ENCODE data around the gene ADORA2A. TPM values are rescaled to one million over a fixed set of nuclear protein-coding genes. Genes with fewer than 3 reads are reported as not detected.

ADORA2A gene
- total and polyA plus RNA-seq, 10 of the 15 experiments (the other 5 are each of a cell fraction or from before 2014, with no cell fraction given), result 0.69 to 31.2 (median 18.3) TPM

DNA sequence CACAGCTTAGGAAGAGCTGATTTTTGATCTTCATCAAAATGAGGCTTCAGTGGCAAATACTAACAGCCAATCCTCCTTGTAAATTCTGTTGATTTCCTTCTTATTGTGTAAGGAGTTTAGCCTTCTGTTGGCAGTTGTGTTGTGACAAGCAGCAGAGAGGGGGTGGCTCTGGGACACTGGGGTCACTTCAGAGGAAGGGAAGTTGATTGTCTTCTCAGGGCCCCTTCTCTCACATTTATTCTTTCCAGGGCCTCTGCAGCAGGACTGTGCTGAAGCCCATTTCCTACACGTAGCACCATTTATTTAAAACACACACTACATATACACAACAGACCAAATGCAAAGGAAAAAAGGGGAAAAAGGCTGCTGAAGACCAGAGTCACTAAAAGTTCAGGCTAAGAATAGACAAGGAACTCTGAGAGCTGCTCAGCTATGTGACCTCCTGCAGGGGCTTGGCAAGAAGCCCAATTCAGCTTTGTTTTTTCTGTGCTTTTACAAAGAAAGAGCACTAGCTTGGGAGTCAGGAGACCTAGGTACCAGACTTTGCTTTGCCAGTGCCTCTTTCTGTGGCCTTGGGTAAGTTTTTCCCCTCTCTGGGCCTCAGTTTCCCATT, 39.4 kb downstream of the ADORA2A start:
- ChIA-PET RAD21 (ENCODE audit: unreplicated experiment) (interaction anchor here (1.2 kb wide), 1 partner anchor 29 kb away, joined by 3 read pairs; no protein-coding TSS in a partner anchor), POLR2A (interaction anchor here (0.7 to 2.2 kb wide), 2 partner anchors 11 to 232 kb away, joined by 3 to 7 read pairs; no protein-coding TSS in a partner anchor), CTCF (interaction anchor here (0.6 to 1.6 kb wide), 5 partner anchors 9 to 37 kb away, joined by 3 to 5 read pairs (median 3); no protein-coding TSS in a partner anchor), SMC1A (ENCODE audit: uncharacterized antibody, unreplicated experiment) (interaction anchor here (1.1 to 1.6 kb wide), 3 partner anchors 11 to 17 kb away, joined by 4 to 5 read pairs (median 4); no protein-coding TSS in a partner anchor)
- H3K27me3 ChIP-seq (replicated peaks in 1 of 2; ENCODE audit: control insufficient read depth in 2 of 2, insufficient read depth in 2 of 2, low read length in 1 of 2), result no peaks in the 10 kb centered on the region
- no peaks in the 10 kb centered on the region for H3K79me2 ChIP-seq (ENCODE audit: control insufficient read depth, insufficient read depth, low read length)
- H3K9ac ChIP-seq (ENCODE audit: control insufficient read depth, insufficient read depth, low read length), result no peak overlapping the region
- H3K4me3 ChIP-seq, result no peak overlapping the region
- no TSS peak for BruUV-seq (replicated peaks)
- ATAC-seq (no peak), DNase-seq (ENCODE audit: low read depth, low spot score) (no peak), FAIRE-seq (no peak)
- H2AFZ ChIP-seq (ENCODE audit: control insufficient read depth, low read depth, low read length), result peak overlapping the region; percentile 54
- intact Hi-C loops (cut with micrococcal nuclease; ENCODE audit: unreplicated experiment) (no loop called here), in situ Hi-C loops (cut with MboI) (no loop called here)
- no peak overlapping the region for H3K27ac ChIP-seq (ENCODE audit: control insufficient read depth, insufficient read depth)
- no peak overlapping the region; the same call in 1 of the 2 replicates for H3K4me2 ChIP-seq (ENCODE audit: control insufficient read depth, insufficient read depth)
- 56% methylated on average over 1 of the region's 1 CpG for WGBS (ENCODE audit: insufficient coverage, insufficient replicate concordance, low lambda C conversion rate, missing lambda C conversion rate)
- peaks cover 7% of the 10 kb centered on the region for H3K4me1 ChIP-seq (ENCODE audit: control insufficient read depth, insufficient read depth, low read length)
- H3K9me3 ChIP-seq (replicated peaks; ENCODE audit: control insufficient read depth, insufficient read depth, low read length), result no peaks in the 10 kb centered on the region
- no peaks in the 10 kb centered on the region for H4K20me1 ChIP-seq (ENCODE audit: control insufficient read depth, insufficient read depth)
- no peaks in the 10 kb centered on the region for H3K36me3 ChIP-seq (ENCODE audit: control insufficient read depth in 2 of 2, insufficient read depth in 2 of 2, low read length in 1 of 2)
- TF ChIP-seq BACH1 (IDR thresholded peaks at IDR 0.05; ENCODE audit: borderline replicate concordance) (no peak), NFXL1 (IDR thresholded peaks at IDR 0.05; ENCODE audit: borderline replicate concordance) (no peak), CBX5 (IDR thresholded peaks at IDR 0.05; ENCODE audit: low read depth) (no peak), FOS (IDR thresholded peaks at IDR 0.05; ENCODE audit: borderline replicate concordance, extremely low read depth, insufficient read length) (no peak), ZSCAN29 (IDR thresholded peaks at IDR 0.05) (no peak), ZNF384 (IDR thresholded peaks at IDR 0.05; ENCODE audit: borderline replicate concordance, low read depth, low read length) (no peak), RAD21 (IDR thresholded peaks at IDR 0.05; ENCODE audit: insufficient read depth, low read depth, low read length) (no peak), RFX5 (IDR thresholded peaks at IDR 0.05; ENCODE audit: low read depth, low read length) (no peak), MYB (IDR thresholded peaks at IDR 0.05; ENCODE audit: borderline replicate concordance, low read depth, low read length) (no peak), CHD4 (IDR thresholded peaks at IDR 0.05) (no peak), SREBF2 (IDR thresholded peaks at IDR 0.05; ENCODE audit: low read length) (no peak), NFYB (IDR thresholded peaks at IDR 0.05; ENCODE audit: insufficient read depth, low read depth, low read length) (no peak), RELA (IDR thresholded peaks at IDR 0.05; ENCODE audit: borderline replicate concordance, partially characterized antibody) (no peak), NR2C1 (IDR thresholded peaks at IDR 0.05) (no peak), EP300 (IDR thresholded peaks at IDR 0.05; ENCODE audit: borderline replicate concordance in 1 of 2, control insufficient read depth in 1 of 2, low read depth in 2 of 2, low read length in 2 of 2) (no peak)
- TF ChIP-seq, protein P1, sequence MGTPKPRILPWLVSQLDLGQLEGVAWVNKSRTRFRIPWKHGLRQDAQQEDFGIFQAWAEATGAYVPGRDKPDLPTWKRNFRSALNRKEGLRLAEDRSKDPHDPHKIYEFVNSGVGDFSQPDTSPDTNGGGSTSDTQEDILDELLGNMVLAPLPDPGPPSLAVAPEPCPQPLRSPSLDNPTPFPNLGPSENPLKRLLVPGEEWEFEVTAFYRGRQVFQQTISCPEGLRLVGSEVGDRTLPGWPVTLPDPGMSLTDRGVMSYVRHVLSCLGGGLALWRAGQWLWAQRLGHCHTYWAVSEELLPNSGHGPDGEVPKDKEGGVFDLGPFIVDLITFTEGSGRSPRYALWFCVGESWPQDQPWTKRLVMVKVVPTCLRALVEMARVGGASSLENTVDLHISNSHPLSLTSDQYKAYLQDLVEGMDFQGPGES (IDR thresholded peaks at IDR 0.05), result no peak
- TF ChIP-seq, protein P2, sequence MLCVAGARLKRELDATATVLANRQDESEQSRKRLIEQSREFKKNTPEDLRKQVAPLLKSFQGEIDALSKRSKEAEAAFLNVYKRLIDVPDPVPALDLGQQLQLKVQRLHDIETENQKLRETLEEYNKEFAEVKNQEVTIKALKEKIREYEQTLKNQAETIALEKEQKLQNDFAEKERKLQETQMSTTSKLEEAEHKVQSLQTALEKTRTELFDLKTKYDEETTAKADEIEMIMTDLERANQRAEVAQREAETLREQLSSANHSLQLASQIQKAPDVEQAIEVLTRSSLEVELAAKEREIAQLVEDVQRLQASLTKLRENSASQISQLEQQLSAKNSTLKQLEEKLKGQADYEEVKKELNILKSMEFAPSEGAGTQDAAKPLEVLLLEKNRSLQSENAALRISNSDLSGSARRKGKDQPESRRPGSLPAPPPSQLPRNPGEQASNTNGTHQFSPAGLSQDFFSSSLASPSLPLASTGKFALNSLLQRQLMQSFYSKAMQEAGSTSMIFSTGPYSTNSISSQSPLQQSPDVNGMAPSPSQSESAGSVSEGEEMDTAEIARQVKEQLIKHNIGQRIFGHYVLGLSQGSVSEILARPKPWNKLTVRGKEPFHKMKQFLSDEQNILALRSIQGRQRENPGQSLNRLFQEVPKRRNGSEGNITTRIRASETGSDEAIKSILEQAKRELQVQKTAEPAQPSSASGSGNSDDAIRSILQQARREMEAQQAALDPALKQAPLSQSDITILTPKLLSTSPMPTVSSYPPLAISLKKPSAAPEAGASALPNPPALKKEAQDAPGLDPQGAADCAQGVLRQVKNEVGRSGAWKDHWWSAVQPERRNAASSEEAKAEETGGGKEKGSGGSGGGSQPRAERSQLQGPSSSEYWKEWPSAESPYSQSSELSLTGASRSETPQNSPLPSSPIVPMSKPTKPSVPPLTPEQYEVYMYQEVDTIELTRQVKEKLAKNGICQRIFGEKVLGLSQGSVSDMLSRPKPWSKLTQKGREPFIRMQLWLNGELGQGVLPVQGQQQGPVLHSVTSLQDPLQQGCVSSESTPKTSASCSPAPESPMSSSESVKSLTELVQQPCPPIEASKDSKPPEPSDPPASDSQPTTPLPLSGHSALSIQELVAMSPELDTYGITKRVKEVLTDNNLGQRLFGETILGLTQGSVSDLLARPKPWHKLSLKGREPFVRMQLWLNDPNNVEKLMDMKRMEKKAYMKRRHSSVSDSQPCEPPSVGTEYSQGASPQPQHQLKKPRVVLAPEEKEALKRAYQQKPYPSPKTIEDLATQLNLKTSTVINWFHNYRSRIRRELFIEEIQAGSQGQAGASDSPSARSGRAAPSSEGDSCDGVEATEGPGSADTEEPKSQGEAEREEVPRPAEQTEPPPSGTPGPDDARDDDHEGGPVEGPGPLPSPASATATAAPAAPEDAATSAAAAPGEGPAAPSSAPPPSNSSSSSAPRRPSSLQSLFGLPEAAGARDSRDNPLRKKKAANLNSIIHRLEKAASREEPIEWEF (IDR thresholded peaks at IDR 0.05; ENCODE audit: insufficient replicate concordance, low read depth, low read length), result no peak
